Measurements from ENCODE around the gene DYNLRB1. TPM values are rescaled to one million over a fixed set of nuclear protein-coding genes. Genes with fewer than 3 reads are reported as not detected.

The DYNLRB1 gene
- total and polyA plus RNA-seq, 10 of the 15 experiments (the other 5 are each of a cell fraction or from before 2014, with no cell fraction given) = 87.9 to 313 (median 153) TPM

DNA sequence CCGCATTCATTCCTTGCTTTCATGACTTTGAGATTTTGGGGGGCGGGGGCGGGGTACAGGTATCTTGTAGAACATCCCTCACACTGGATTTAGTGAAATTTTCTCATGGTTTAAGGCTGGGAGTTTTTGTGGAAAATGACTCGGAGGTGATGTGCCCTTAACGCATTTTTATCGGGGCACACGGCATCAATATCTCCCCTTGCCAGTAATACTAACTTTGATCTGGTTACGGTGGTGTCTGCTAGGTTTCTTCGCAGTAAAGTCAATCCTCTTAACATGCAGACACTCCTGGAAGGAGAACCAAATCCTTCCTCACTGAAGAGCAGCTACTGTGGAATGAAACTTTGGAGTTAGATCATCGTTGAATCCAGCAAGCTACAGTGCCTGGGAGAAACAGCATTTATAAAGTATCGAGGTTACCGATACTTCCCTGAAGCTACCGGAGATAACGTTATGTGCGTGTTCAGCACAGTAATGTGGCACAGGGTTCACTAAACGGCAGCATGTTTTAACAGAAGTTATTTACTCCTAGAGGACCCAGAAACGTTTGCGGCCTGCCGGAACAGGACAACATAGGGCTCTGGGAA is 1.2 kb upstream of the DYNLRB1 start (continued):
- TF ChIP-seq CUX1 (IDR thresholded peaks at IDR 0.05; ENCODE audit: insufficient replicate concordance, low read depth, low read length) (no peak), CBX5 (IDR thresholded peaks at IDR 0.05; ENCODE audit: low read depth) (no peak), ZNF384 (IDR thresholded peaks at IDR 0.05; ENCODE audit: borderline replicate concordance, low read depth, low read length) (no peak), ASH2L (IDR thresholded peaks at IDR 0.05; ENCODE audit: borderline replicate concordance, low read depth) (no peak), NR2C2 (IDR thresholded peaks at IDR 0.05; ENCODE audit: borderline replicate concordance, control insufficient read depth, insufficient read length, low read depth) (no peak), ELK1 (IDR thresholded peaks at IDR 0.05; ENCODE audit: low read depth, low read length) (no peak), SKIL (IDR thresholded peaks at IDR 0.05; ENCODE audit: low read depth, poor library complexity, severe bottlenecking) (no peak), TCF12 (IDR thresholded peaks at IDR 0.05; ENCODE audit: low read depth, low read length) (no peak), MTA2 (IDR thresholded peaks at IDR 0.05; ENCODE audit: low read depth) (no peak), PML (IDR thresholded peaks at IDR 0.05; ENCODE audit: low read length) (0 out of 2 replicates have a peak, but pooled peaks have one; percentile 18), CBX3 (IDR thresholded peaks at IDR 0.05; ENCODE audit: borderline replicate concordance, low read depth) (no peak), MXI1 (IDR thresholded peaks at IDR 0.05; ENCODE audit: low read depth, low read length) (0 out of 2 replicates have a peak, but pooled peaks have one; percentile 27), SMAD5 (IDR thresholded peaks at IDR 0.05; ENCODE audit: low read depth) (no peak), NFIC (IDR thresholded peaks at IDR 0.05; ENCODE audit: low read depth, low read length) (no peak), POU2F2 (IDR thresholded peaks at IDR 0.05; ENCODE audit: borderline replicate concordance, low read depth, low read length) (0 out of 3 replicates have a peak, but pooled peaks have one; percentile 6)
- TF ChIP-seq, protein P1, sequence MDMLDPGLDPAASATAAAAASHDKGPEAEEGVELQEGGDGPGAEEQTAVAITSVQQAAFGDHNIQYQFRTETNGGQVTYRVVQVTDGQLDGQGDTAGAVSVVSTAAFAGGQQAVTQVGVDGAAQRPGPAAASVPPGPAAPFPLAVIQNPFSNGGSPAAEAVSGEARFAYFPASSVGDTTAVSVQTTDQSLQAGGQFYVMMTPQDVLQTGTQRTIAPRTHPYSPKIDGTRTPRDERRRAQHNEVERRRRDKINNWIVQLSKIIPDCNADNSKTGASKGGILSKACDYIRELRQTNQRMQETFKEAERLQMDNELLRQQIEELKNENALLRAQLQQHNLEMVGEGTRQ (IDR thresholded peaks at IDR 0.05; ENCODE audit: borderline replicate concordance, low read depth, low read length) = no peak
